Glutamatergic neuron (in vitro differentiated cells): ENCODE results near the gene CEP44. TPM values are rescaled to one million over a fixed set of nuclear protein-coding genes. Genes with fewer than 3 reads are reported as not detected.
"Not testable (repeated sequence)": the region's sequence is repeated elsewhere in the genome, so short reads cannot be mapped to it uniquely, and the experiment has no call there.

Experiments used
- DNase-seq: peaks from one replicate; pipeline ENCODE4 v3.0.0; 2022
- H3K27ac Mint-ChIP-seq: one replicate; pipeline ENCODE4 v1.8.0; 2020; ENCODE audit warnings: mild to moderate bottlenecking, mixed read lengths, inconsistent platforms; ENCODE audit not compliant: unreplicated experiment
- H3K27me3 Mint-ChIP-seq: one replicate; pipeline ENCODE4 v1.8.0; 2020; ENCODE audit warnings: mild to moderate bottlenecking, moderate library complexity, mixed read lengths, inconsistent platforms; ENCODE audit not compliant: unreplicated experiment
- H3K36me3 Mint-ChIP-seq: one replicate; pipeline ENCODE4 v1.8.0; 2020; ENCODE audit warnings: mild to moderate bottlenecking, mixed read lengths, inconsistent platforms; ENCODE audit not compliant: unreplicated experiment
- H3K4me1 Mint-ChIP-seq: one replicate; pipeline ENCODE4 v1.8.0; 2020; ENCODE audit warnings: mild to moderate bottlenecking, low read depth, mixed read lengths, inconsistent platforms; ENCODE audit not compliant: unreplicated experiment
- H3K4me3 Mint-ChIP-seq: one replicate; pipeline ENCODE4 v1.8.0; 2020; ENCODE audit warnings: mild to moderate bottlenecking, mixed read lengths, inconsistent platforms; ENCODE audit not compliant: unreplicated experiment
- H3K9me3 Mint-ChIP-seq: one replicate; pipeline ENCODE4 v1.8.0; 2020; ENCODE audit warnings: mild to moderate bottlenecking, moderate library complexity, mixed read lengths, inconsistent platforms; ENCODE audit not compliant: unreplicated experiment
- CTCF ChIP-seq: fragments of 200-600 bp; sonication (generic); IDR thresholded peaks from one replicate; pipeline ENCODE4 v1.5.0; 2021; ENCODE audit not compliant: partially characterized antibody, unreplicated experiment
- total RNA-seq: library from RNA; stranded (reverse); fragmentation: NEBNext Ultra II Directional; extraction: Animal tissue kit (Norgen Biotek cat#: 25700); gene quantifications from one replicate; pipeline ENCODE4 v1.2.1, GENCODE V29; 2021; ENCODE audit not compliant: unreplicated experiment

Gene CEP44
- total RNA-seq, 1 donor from 2014 or later = 29.0 TPM

- no peak for TF ChIP-seq CTCF
- DNase-seq = peak; percentile 23
- Mint-ChIP-seq H3K4me3 (no peak overlapping the region), H3K36me3 (no peaks in the 10 kb centered on the region), H3K4me1 (peaks cover 5% of the 10 kb centered on the region), H3K27ac (no peak overlapping the region), H3K27me3 (no peaks in the 10 kb centered on the region), H3K9me3 (peaks cover 1% of the 10 kb centered on the region)
Observed at GRCh38 chr4:174255786-174256185, 27.9 kb upstream of the CEP44 start.

- Mint-ChIP-seq H3K27ac (no peak overlapping the region), H3K9me3 (peaks cover 1% of the 10 kb centered on the region), H3K36me3 (no peaks in the 10 kb centered on the region), H3K4me1 (peaks cover 5% of the 10 kb centered on the region), H3K27me3 (no peaks in the 10 kb centered on the region), H3K4me3 (no peak overlapping the region)
- no peak for TF ChIP-seq CTCF
- no peak for DNase-seq
Observed at GRCh38 chr4:174256277-174256713, 27.4 kb upstream of the CEP44 start.

- H3K36me3 Mint-ChIP-seq = no peaks in the 10 kb centered on the region
- DNase-seq = no peak
- H3K4me3 Mint-ChIP-seq = no peak overlapping the region
- peaks cover 17% of the 10 kb centered on the region for H3K4me1 Mint-ChIP-seq
- H3K27ac Mint-ChIP-seq = no peak overlapping the region
- peaks cover 2% of the 10 kb centered on the region for H3K27me3 Mint-ChIP-seq
- TF ChIP-seq CTCF = no peak
- H3K9me3 Mint-ChIP-seq = peaks cover 1% of the 10 kb centered on the region
Observed at GRCh38 chr4:174259580-174259979, 24.1 kb upstream of the CEP44 start.

- TF ChIP-seq CTCF = no peak
- Mint-ChIP-seq H3K4me3 (no peak overlapping the region), H3K36me3 (no peaks in the 10 kb centered on the region), H3K27me3 (peaks cover 2% of the 10 kb centered on the region), H3K9me3 (peaks cover 1% of the 10 kb centered on the region), H3K4me1 (peaks cover 21% of the 10 kb centered on the region), H3K27ac (no peak overlapping the region)
- no peak for DNase-seq
Observed at GRCh38 chr4:174260099-174260498, 23.6 kb upstream of the CEP44 start.

GRCh38 chr4:174261432-174261831 lies 22.3 kb upstream of the CEP44 start:
- not testable (repeated sequence) for H3K4me3 Mint-ChIP-seq, H3K9me3 Mint-ChIP-seq, DNase-seq, H3K36me3 Mint-ChIP-seq, H3K27me3 Mint-ChIP-seq, H3K27ac Mint-ChIP-seq
- H3K4me1 Mint-ChIP-seq = peaks cover 23% of the 10 kb centered on the region
